MM.1S (cell line): Measurements from ENCODE around the gene PIGS.

Source experiments
- EZH2 ChIP-seq: fragments of 300-600 bp; sonication (generic); optimal IDR thresholded peaks from 2 replicates; pipeline ENCODE3; 2017; ENCODE audit warnings: low read depth, mild to moderate bottlenecking, antibody characterized with exemption, low read length, mixed read lengths
- EZH2phosphoT487 ChIP-seq: fragments of 300-600 bp; sonication (generic); IDR thresholded peaks from 2 replicates; pipeline ENCODE4 v1.6.1; 2018; ENCODE audit warnings: antibody characterized with exemption, low read length
- TF ChIP-seq, protein P1 (sequence below): fragments of 300-600 bp; sonication (generic); IDR thresholded peaks from 2 replicates; pipeline ENCODE4 v1.5.1; 2016; ENCODE audit warnings: antibody characterized with exemption, low read length, mixed read lengths

DNA sequence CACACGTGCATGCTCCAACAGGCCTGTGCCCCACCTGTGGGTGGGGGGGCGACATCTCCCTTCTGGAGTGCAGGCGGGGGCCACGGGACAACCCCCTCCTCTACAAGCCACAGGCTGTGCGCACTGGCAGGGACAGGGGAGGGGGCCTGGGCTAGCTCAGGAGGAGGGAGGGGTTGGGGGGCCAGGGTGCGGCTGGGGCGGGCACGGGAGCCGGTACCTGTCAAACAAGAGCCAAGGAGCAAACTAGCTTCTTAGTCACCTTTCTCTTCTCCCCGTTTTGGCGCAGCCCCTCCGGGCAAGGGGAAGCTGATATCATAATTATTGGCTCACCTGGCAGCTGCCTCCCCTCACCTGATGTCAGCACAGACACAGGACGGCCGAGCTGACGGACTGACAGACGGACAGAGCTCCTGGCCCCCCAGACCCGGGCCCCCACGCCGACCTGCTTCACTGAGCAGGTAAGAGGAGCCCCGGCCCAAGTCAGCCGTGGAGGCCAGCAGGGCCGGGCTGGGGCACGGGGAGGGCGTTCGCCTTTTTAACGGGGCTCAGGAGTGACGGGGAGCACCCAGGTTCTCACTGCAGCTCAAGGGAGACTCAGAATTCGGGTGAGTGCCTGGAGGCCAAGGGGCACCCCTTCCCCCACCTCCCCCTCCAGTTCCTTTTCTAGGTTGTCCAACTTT lies 65.2 kb downstream of the PIGS start, which contains the start of gene FOXN1:
- TF ChIP-seq, protein P1, sequence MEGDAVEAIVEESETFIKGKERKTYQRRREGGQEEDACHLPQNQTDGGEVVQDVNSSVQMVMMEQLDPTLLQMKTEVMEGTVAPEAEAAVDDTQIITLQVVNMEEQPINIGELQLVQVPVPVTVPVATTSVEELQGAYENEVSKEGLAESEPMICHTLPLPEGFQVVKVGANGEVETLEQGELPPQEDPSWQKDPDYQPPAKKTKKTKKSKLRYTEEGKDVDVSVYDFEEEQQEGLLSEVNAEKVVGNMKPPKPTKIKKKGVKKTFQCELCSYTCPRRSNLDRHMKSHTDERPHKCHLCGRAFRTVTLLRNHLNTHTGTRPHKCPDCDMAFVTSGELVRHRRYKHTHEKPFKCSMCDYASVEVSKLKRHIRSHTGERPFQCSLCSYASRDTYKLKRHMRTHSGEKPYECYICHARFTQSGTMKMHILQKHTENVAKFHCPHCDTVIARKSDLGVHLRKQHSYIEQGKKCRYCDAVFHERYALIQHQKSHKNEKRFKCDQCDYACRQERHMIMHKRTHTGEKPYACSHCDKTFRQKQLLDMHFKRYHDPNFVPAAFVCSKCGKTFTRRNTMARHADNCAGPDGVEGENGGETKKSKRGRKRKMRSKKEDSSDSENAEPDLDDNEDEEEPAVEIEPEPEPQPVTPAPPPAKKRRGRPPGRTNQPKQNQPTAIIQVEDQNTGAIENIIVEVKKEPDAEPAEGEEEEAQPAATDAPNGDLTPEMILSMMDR: no peak
- no peak for TF ChIP-seq EZH2
- no peak for TF ChIP-seq EZH2phosphoT487
